Measurements from ENCODE around the gene VAMP2. TPM values are rescaled to one million over a fixed set of nuclear protein-coding genes. Genes with fewer than 3 reads are reported as not detected.

The VAMP2 gene
- polyA plus RNA-seq, 1 donor from 2014 or later: 98.3 TPM

DNA sequence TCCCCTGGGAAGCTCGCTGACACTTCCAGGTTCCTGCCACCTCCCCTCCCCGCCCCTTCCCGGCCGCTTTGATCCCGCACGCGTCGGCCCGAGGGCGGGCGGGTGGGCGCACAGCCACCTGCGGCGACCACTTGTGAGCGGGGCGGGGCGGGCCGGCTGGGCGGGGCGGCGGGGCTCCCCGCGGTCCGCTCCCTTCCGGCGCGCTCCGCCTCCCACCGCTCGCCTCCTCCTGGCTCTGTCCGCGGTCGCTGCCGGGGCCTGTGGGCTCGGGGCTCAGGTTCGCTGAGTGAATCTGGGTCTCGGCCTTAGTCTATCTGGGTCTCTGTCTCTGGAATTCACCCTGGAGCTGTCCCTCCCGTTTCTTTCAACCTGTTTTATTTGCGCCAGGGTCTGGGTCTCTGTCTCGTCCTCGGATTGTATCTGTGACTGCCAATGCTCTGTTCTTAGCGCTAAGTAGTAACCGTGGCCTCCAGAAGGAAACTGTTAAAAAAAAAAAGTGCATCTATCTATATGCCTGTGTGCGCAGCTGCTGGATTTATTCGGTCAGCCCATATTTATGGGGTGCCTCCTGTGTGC lies 36.2 kb downstream of the VAMP2 start:
- no peaks in the 10 kb centered on the region for H3K79me2 ChIP-seq (replicated peaks; ENCODE audit: insufficient read depth, low read length)
- peak overlapping the region; percentile 80 for H3K9ac ChIP-seq (ENCODE audit: low read length)
- no peaks in the 10 kb centered on the region for H3K9me2 ChIP-seq (ENCODE audit: insufficient read depth, low read length)
- H3K27ac ChIP-seq (ENCODE audit: low read length): peak overlapping the region; percentile 70
- no peaks in the 10 kb centered on the region for H4K20me1 ChIP-seq (ENCODE audit: insufficient read depth)
- H3K36me3 ChIP-seq (ENCODE audit: insufficient read depth, low read length): no peaks in the 10 kb centered on the region
- H3K4me2 ChIP-seq (ENCODE audit: low read length): peak overlapping the region; percentile 90
- peak overlapping the region; percentile 69 for H2AFZ ChIP-seq (ENCODE audit: low read depth, low read length)
- no peaks in the 10 kb centered on the region for H3K9me3 ChIP-seq (ENCODE audit: low read length)
- H3K27me3 ChIP-seq (ENCODE audit: insufficient read depth, low read depth, low read length): peaks cover 43% of the 10 kb centered on the region
- no peaks in the 10 kb centered on the region for H3F3A ChIP-seq (ENCODE audit: insufficient read depth, low read length, poor library complexity, severe bottlenecking)
- peak overlapping the region; percentile 88 for H3K4me3 ChIP-seq (ENCODE audit: low read length)
- TF ChIP-seq, protein P1, sequence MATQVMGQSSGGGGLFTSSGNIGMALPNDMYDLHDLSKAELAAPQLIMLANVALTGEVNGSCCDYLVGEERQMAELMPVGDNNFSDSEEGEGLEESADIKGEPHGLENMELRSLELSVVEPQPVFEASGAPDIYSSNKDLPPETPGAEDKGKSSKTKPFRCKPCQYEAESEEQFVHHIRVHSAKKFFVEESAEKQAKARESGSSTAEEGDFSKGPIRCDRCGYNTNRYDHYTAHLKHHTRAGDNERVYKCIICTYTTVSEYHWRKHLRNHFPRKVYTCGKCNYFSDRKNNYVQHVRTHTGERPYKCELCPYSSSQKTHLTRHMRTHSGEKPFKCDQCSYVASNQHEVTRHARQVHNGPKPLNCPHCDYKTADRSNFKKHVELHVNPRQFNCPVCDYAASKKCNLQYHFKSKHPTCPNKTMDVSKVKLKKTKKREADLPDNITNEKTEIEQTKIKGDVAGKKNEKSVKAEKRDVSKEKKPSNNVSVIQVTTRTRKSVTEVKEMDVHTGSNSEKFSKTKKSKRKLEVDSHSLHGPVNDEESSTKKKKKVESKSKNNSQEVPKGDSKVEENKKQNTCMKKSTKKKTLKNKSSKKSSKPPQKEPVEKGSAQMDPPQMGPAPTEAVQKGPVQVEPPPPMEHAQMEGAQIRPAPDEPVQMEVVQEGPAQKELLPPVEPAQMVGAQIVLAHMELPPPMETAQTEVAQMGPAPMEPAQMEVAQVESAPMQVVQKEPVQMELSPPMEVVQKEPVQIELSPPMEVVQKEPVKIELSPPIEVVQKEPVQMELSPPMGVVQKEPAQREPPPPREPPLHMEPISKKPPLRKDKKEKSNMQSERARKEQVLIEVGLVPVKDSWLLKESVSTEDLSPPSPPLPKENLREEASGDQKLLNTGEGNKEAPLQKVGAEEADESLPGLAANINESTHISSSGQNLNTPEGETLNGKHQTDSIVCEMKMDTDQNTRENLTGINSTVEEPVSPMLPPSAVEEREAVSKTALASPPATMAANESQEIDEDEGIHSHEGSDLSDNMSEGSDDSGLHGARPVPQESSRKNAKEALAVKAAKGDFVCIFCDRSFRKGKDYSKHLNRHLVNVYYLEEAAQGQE (IDR thresholded peaks at IDR 0.05; ENCODE audit: borderline replicate concordance): no peak
- TF ChIP-seq SMC3 (conservative IDR thresholded peaks at IDR 0.05; ENCODE audit: poor library complexity) (no peak), TAF1 (IDR thresholded peaks at IDR 0.05; ENCODE audit: low read depth) (no peak), POLR2AphosphoS5 (IDR thresholded peaks at IDR 0.05) (no peak)

DNA sequence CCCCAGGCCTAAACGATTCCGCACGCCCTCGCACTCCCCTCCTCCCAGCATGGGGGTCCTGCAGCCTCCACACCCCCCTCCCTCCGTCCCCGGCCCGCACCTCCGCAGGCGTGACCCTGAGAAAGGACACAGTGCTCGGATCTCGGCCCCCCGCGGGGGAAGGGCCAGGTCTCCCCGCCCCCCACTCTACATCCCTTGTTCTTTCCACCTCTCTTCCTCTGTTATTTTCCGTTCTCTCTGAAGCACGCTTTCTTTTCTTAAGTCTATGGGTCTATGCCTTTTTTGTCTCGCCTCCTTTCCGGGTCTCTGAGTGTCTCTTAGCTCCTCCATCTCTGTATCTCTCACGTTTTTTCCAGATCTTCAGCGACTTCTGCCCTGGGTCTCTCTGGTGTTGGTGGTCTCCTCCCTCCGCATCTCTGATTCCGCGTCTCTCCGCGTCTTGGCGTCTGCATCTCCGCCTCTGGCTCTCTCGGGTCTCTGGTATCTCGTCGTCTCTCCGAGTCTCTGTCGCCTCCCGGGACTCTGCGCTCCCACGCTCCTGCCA lies 36.7 kb downstream of the VAMP2 start:
- Histone ChIP-seq H3K9me2 (ENCODE audit: insufficient read depth, low read length) (no peaks in the 10 kb centered on the region), H3K9me3 (ENCODE audit: low read length) (no peaks in the 10 kb centered on the region), H3F3A (ENCODE audit: insufficient read depth, low read length, poor library complexity, severe bottlenecking) (peaks cover 1% of the 10 kb centered on the region), H3K9ac (ENCODE audit: low read length) (peak overlapping the region; percentile 80), H3K27me3 (ENCODE audit: insufficient read depth, low read depth, low read length) (peaks cover 49% of the 10 kb centered on the region), H3K36me3 (ENCODE audit: insufficient read depth, low read length) (no peaks in the 10 kb centered on the region), H3K27ac (ENCODE audit: low read length) (peak overlapping the region; percentile 70), H3K4me3 (ENCODE audit: low read length) (peak overlapping the region; percentile 88), H4K20me1 (ENCODE audit: insufficient read depth) (no peaks in the 10 kb centered on the region), H3K79me2 (replicated peaks; ENCODE audit: insufficient read depth, low read length) (no peaks in the 10 kb centered on the region), H3K4me2 (ENCODE audit: low read length) (peak overlapping the region; percentile 77), H2AFZ (ENCODE audit: low read depth, low read length) (peak overlapping the region; percentile 69)
- TF ChIP-seq SMC3 (conservative IDR thresholded peaks at IDR 0.05; ENCODE audit: poor library complexity) (no peak), EP300 (conservative IDR thresholded peaks at IDR 0.05; ENCODE audit: poor library complexity, severe bottlenecking) (no peak), POLR2AphosphoS5 (IDR thresholded peaks at IDR 0.05) (no peak), TAF1 (IDR thresholded peaks at IDR 0.05; ENCODE audit: low read depth) (no peak), RAD21 (conservative IDR thresholded peaks at IDR 0.05) (no peak), MXI1 (conservative IDR thresholded peaks at IDR 0.05; ENCODE audit: poor library complexity, severe bottlenecking) (no peak), EZH2 (IDR thresholded peaks at IDR 0.05; ENCODE audit: borderline replicate concordance, insufficient read depth, low read length, poor library complexity, severe bottlenecking) (no peak)
- TF ChIP-seq, protein P1 (IDR thresholded peaks at IDR 0.05; ENCODE audit: borderline replicate concordance): no peak
- TF ChIP-seq, protein P2, sequence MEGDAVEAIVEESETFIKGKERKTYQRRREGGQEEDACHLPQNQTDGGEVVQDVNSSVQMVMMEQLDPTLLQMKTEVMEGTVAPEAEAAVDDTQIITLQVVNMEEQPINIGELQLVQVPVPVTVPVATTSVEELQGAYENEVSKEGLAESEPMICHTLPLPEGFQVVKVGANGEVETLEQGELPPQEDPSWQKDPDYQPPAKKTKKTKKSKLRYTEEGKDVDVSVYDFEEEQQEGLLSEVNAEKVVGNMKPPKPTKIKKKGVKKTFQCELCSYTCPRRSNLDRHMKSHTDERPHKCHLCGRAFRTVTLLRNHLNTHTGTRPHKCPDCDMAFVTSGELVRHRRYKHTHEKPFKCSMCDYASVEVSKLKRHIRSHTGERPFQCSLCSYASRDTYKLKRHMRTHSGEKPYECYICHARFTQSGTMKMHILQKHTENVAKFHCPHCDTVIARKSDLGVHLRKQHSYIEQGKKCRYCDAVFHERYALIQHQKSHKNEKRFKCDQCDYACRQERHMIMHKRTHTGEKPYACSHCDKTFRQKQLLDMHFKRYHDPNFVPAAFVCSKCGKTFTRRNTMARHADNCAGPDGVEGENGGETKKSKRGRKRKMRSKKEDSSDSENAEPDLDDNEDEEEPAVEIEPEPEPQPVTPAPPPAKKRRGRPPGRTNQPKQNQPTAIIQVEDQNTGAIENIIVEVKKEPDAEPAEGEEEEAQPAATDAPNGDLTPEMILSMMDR (IDR thresholded peaks at IDR 0.05; ENCODE audit: poor library complexity, severe bottlenecking): no peak
